Kidney tubule cell (primary cell): ENCODE data around the gene NAGK.
A peak's percentile ranks its signal among the peaks of the same experiment; 100 is the strongest.
"Not testable (repeated sequence)": the region's sequence is repeated elsewhere in the genome, so short reads cannot be mapped to it uniquely, and the experiment has no call there.

Source experiments
- DNase-seq: peaks from one replicate; pipeline ENCODE4 v3.0.0-alpha.2; 2018; ENCODE audit warnings: low spot score

The NAGK gene

DNA sequence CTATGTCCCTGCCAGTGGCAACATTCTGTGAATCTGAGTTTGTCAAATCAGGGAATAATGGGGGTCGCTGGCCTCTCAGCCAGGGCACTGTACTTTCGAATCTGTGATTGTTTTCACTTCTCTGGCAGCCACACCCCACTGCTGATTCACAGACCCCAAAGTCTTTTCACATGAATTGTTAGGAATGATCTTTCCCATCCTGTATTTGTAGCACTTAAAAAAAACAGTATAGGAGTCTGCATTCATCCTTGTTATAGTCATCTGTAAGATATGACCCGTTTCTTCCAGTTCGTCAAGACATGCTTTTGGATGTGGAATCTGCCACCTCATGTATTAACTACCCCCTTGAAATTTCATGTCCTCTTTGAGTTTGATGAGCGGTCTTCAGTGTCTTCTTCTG is 928 bp downstream of the NAGK start:
- no peak for DNase-seq

- peak; percentile 41 for DNase-seq
Observed at GRCh38 chr2:71070294-71071093, 2.0 kb downstream of the NAGK start.

DNA sequence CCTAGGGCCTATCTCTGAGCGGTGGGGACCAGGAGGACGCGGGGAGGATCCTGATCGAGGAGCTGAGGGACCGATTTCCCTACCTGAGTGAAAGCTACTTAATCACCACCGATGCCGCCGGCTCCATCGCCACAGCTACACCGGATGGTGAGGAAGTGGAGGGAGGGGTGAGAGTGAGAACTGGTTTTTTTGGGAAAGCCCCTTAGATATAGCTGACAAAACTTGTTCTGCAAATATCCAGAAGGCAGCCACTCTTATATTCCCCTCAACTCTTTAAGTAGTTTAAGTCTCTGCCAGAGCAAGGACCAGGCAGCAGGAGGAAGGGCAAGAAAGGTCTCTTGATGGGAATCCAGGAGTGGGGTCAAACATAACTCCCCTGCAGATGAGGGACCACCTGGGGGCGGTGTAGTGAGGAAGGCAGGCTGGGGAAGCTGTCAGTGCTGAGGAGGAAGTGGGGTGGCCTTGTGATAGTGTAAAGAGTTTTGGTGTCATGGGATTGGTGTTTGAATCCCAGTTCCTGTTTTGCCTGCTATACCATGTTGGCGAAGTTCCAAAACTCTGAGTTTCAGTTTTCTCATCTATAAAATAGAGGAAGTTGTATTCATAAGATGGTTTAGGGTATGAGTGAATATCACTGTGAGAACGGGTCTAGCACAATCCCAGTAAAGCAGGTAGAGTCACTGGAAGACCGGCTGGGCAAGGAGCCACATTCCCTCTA is 3.4 kb downstream of the NAGK start:
- no peak for DNase-seq

GRCh38 chr2:71072492-71072891 is 4.0 kb downstream of the NAGK start:
- DNase-seq = no peak

DNA sequence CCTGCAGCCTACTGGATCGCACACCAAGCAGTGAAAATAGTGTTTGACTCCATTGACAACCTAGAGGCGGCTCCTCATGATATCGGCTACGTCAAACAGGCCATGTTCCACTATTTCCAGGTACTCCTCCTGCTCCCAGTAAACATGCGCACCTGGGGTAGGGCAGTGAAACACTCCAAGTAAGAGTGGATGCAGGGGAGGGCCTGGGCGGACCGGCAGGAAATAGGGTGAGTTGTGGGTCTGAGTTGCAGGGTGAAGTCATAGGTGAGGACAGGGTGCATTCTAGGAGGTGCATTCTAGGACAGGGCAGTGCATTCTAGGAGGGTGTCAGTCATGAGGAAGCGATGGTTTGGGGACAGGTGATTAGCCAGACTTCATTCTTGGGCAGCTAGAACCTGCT is 5.0 kb downstream of the NAGK start:
- DNase-seq = no peak

DNA sequence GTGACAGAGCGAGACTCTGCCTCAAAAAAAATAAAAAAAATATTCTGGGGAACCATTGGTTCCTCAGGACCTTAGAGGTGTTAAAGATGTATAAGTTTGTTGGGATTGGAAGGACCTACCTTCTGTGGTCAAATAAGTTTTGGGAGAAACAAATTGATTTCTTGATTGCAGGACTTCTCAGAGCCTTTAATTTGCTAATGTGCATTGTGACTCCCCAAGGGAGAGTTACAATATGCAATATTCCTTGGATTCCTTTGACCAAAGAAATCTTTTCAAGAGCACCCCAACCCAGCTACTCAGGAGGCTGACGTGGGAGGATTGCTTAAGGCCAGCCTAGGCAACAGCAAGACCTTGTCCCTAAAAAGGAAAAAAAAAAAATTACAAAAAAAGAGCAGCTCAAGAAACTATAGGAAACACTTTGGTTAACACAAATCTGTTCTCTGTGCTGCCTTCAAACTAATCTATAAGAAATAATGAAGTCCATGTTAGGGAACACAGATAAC is 6.5 kb downstream of the NAGK start:
- DNase-seq = no peak

- no peak for DNase-seq
Observed at GRCh38 chr2:71078624-71079023, 10.2 kb downstream of the NAGK start.

DNA sequence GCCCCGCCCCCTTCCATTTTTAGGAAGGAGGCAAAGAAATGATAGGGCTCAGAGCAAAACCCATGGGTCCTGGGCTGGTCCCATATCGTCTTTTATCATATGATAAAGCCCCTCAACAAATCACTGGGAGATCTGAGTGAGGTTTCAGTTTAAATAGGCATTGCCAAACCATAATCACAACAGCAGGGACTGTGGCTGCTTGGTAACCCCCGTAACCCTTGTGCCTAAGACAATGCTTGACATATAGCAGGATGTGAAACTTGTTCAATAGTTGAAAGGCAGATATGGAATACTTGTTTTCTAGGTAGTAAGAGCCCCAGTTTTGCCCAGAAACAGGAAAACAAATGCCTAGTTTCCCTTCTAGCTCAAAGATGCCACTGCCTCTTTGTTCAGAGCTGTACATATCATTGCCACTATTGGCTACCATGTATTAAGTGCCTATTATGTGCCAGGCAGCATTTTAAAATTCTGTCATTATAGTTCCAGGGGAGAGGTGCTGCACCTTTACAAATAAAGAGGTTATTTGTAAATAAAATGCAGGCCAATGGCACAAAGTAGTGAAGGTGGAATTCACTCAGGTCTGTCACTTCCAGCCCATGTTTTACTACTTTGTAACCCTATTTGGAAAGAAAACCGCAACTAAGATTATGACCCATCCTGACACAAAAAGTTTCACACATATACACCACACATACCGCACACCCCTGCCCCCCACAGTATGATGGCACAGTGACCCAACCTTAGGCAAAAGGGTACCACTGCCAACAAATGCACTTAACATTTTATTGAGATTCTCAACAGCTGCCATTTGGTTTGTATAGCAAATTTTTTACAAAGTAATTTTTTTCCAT is 14.2 kb downstream of the NAGK start:
- DNase-seq = no peak

DNA sequence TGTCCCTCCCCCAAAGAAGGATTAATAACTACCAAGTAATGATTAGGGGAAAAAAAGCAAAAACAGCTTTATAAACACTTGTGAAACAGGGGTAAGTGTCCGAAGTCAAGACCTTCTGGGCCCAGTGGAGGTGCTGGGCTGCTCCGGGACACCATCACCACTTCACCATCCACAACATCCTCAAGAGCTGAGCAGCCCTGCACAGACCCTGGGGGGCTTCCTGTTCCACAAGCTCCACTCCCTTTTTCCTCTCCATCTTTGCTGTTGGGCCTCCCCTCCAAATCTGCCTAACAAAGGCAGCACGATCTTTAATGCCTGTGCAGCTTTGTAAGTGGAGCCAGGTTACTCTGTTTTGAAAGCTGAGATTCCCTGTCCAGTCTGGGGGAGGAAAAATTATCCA is 14.8 kb downstream of the NAGK start:
- not testable (repeated sequence) for DNase-seq

DNA sequence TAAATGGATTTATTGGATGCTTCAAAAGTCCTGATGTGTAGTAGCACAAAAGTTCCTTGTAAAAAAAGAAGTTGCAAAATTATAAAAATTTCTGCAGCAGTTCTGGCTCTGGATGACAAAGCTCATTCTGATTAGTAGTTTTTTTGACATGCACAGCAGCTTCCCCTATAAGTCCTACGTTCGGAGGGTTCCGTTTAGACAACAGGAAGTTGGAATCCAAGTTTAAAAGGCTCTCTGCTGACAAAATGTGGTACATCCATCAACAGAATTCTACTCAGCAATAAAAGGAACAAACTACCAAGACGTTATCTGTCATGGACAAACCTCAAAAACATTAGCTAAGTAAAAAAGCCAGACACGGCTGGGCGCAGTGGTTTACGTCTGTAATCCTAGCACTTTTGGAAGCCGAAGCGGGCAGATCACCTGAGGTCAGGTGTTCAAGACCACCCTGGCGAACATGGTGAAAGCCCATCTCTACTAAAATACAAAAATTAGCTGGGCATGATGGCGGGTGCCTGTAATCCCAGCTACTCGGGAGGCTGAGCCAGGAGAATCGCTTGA is 15.4 kb downstream of the NAGK start:
- not testable (repeated sequence) for DNase-seq

DNA sequence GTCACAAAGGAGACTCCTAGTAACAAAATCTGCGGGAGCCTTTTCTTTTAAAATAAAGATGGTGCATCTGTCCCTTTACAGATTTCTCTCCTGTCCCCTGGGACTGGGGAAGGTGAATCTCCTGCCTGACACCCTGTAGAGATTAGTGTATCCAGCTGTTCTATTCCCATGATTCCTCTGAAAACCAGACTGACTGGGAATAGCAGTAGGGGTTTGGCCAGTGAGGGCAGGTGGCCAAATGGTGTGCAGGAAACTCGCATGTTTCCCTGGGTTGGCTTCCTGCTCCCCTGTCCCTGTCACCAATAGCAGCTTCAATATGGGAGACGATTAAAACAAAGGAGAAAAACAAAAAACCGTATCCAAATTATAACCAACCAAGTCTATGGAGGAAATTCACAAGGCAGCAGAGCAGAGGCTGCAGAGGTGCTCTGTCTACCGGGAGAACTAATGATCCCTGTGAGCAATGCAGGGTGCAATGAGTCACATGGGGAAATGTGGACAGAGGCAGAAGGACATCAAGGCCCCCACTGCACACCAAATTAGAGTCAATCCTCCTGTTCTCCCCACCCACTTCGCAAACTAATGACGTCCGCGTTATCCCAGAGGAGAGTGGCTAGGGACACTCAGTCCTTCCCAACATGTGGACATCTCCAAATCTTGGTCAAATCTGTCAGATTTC is 17.0 kb downstream of the NAGK start:
- not testable (repeated sequence) for DNase-seq

GRCh38 chr2:71089475-71089874 is 21.0 kb downstream of the NAGK start:
- not testable (repeated sequence) for DNase-seq

DNA sequence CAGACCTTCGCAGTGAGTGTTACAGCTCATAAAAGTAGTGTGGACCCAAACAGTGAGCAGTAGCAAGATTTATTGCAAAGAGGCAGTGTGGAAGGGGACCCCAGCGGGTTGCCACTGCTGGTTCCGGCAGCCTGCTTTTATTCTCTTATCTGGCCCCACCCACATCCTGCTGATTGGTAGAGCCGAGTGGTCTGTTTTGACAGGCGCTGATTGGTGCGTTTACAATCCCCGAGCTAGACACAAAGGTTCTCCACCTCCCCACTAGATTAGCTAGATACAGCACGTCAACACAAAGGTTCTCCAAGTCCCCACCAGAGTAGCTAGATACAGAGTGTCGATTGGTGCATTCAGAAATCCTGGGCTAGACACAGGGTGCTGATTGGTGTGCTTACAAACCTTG is 23.4 kb downstream of the NAGK start:
- not testable (repeated sequence) for DNase-seq

- not testable (repeated sequence) for DNase-seq
Observed at GRCh38 chr2:71092491-71093260, 24.2 kb downstream of the NAGK start.

DNA sequence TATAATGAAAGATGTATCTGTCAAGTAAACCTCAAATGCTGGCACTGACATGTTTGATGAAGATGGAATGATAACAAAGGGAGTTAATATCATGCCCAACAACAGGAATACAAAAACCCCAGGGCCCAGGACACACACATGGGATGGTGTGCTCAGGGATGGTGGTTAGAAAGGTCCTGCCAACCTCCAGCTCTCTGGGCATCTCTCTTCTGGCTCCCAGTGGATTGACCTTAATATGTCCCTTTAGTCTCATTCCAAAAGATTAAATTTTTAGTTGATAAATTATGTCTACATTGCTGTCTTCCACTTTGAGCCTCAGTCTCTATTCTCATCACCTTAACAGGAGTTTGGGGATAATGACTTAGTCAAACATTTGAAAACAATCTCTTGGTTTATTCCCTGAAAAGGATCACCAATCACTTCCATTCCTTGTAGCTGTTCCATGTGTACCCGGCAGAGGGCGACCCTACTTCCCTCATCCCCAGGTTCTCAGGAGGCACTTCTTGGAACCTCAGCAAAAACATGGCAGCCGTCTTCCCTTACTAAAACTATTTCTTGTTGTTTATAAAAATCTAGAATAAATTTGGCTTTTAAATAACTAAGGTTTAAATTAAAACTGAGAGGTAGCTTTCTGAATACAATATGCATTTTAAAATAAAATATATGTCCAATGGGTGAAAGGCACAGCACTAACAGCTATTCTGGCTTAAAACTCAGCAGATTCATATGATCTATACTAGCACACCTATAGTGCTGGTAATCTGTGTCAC is 31.9 kb downstream of the NAGK start:
- peak; percentile 63 for DNase-seq

- peak; percentile 8 for DNase-seq
Observed at GRCh38 chr2:71101656-71102055, 33.2 kb downstream of the NAGK start.

DNA sequence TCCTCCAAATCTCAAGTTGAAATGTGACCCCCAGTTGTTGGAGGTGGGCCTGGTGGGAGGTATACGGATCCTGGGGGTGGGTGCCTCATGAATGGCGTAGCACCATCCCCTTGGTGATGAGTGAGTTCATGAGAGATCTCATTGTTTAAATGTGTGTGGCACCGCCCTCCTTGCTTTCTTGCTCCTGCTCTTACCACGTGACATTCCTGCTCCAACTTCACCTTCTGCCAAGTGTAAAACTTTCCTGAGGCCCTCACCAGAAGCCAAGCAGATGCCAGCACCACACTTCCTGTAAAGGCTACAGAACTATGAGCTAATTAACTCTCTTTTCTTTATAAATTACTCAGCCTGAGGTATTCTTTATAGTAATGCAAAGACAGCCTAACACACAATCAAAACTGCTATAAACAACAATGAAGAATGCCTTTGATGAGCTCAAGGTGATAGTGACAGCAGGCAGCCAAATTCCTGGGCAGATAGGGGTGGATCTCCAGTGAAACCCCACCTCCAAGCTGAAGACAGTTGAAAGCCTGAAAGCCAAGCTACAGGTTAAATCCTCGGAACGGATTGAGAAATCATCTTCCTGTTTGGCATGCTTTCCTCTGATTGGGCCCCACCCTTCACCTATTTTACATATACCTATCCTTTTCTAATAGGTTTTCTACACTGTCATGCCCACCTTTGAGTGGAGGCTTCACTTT is 34.7 kb downstream of the NAGK start:
- no peak for DNase-seq

- no peak for DNase-seq
Observed at GRCh38 chr2:71103809-71104208, 35.4 kb downstream of the NAGK start.

GRCh38 chr2:71106463-71106862 is 38.0 kb downstream of the NAGK start:
- DNase-seq = not testable (repeated sequence)
